GM18505 (cell line): ENCODE results near the gene CHRNG.

Experiments used
- ATAC-seq: cut with Tn5 transposase; IDR thresholded peaks from one replicate; pipeline ENCODE4 v1.9.1; 2021; ENCODE audit not compliant: unreplicated experiment
- POLR2A ChIP-seq: IDR thresholded peaks from 4 replicates; pipeline ENCODE4 v1.6.1; 2011; ENCODE audit warnings: borderline replicate concordance; ENCODE audit not compliant: insufficient read depth, insufficient read length; ENCODE audit errors: extremely low read depth

Gene CHRNG

GRCh38 chr2:232501331-232501771 is 38.1 kb upstream of the CHRNG start:
- ATAC-seq = no peak
- no peak for TF ChIP-seq POLR2A

DNA sequence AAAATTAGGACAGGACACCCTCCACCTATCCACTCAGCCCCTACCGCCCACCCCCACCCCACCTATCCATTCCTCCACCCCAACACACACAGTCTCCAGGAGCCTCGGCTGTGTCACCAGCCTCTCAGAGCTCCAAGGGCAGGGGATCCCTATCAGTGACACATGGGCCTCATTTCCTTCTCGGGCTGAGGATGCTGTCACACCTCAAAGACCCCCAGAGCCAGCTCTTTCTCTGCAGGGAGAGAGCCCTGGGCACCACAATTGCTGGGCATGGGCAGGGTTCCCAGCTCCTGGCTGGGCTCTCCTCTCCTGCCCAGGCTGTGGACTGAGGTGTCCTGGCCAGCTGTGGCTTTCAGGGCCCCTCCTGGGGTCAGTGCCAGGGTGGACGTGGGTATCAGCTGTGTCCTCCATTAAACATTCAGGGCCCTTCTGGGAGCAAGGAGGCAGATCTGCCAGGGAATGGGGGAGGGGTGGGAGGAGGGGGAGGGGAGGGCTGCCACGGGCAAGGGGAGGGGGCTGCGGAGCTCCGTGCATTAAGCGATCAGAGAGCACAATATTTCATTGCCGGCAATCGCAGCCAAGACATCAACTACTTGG is 37.6 kb upstream of the CHRNG start:
- no peak for TF ChIP-seq POLR2A
- no peak for ATAC-seq

- no peak for ATAC-seq
- no peak for TF ChIP-seq POLR2A
Observed at GRCh38 chr2:232502511-232502910, 37.0 kb upstream of the CHRNG start.

- TF ChIP-seq POLR2A = no peak
- no peak for ATAC-seq
Observed at GRCh38 chr2:232502911-232503808, 36.3 kb upstream of the CHRNG start.

DNA sequence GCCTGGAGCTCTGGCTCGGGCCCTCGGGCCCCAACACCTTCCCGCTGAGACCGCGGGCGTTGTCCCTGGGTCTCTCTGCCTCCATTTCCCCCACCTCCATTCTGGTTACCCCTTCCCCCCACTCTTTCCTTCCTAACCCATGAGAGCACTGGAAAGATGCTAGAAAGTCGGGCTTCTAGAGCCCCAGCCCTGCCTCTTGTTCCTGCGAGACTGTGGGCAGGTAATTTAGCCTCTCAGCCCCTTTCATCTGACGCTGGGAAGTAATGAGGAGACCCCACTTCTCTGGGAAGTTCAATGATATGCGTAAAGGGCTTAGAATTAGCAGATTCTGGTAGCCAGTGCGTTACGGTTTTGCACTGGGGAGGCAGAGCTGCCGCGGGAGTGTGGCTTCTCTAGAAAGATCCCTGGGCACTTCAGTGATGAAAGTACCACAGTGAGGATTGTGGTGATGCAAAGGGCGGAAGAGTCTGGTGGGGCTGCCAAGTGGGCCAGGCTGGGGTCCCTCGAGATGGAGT is 35.6 kb upstream of the CHRNG start:
- no peak for TF ChIP-seq POLR2A
- no peak for ATAC-seq

GRCh38 chr2:232504438-232504837 is 35.1 kb upstream of the CHRNG start:
- TF ChIP-seq POLR2A = no peak
- ATAC-seq = no peak

DNA sequence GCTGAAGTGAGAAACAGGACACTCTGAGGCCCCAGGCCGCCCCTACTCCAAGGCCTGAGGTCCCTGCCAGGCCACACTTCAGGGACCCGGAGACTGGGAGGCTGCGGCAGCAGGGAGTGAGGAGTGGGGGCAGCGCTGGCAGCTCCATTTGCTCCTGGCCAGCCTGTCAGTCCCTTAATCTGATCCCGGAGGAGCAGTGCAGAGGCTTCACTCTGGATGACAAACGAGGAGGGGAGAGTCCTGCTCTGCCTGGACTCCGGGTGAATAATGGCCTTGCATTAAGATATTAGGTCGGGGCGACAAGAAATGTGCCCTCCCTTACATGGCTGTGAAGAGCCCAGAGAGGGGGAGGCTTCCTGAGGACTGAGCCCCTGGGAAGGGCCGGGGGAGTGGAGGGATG is 33.6 kb upstream of the CHRNG start:
- ATAC-seq = no peak
- no peak for TF ChIP-seq POLR2A

DNA sequence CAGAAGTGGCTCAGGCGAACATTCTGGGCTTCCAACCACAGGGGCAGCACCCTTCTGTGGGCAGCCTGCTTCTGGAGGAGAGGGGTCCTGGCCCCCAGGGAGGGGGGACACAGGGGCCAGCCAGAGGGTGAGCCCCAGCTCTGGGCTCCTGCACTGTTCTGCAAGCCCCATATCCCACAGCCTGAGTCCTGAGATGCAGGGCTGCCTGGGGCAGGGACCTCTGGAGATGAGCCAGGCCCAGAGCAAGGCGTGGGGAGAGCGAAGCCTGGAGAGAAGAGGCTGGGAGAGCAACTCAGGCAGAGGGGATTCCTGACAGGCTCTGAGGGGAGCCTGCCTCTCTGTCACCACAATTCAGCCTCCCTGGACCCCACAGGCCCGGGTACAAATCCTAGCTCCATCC is 32.8 kb upstream of the CHRNG start:
- no peak for ATAC-seq
- no peak for TF ChIP-seq POLR2A

- no peak for TF ChIP-seq POLR2A
- no peak for ATAC-seq
Observed at GRCh38 chr2:232508251-232508650, 31.2 kb upstream of the CHRNG start.

DNA sequence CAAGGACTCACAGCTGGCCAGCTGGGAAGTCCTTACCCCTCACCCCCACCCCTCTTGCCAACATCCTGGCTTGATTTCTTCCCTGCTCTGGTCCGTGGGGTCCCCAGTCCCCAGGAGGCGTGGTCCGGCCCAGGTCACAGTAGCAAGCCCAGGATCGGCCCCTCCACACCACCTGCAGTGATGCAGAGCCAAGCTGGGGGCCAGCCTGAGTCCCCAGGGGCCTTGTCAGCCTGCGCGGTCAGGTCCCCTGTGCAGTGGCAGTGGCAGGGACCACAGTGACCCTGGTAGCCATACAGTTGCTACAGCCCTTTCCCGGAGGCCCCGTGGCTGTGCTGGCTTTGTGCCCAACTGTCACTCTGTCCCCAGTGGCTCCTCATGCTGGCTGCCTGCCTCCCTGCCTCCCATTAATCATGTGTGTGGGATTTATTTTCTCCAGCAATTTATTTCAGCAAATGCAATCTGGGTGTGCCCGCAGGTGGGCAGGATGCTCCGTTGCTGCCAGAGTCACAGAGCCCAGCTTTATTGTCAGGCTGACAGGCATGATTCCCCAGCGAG is 28.1 kb upstream of the CHRNG start:
- ATAC-seq = no peak
- no peak for TF ChIP-seq POLR2A

- TF ChIP-seq POLR2A = no peak
- no peak for ATAC-seq
Observed at GRCh38 chr2:232512602-232513001, 26.9 kb upstream of the CHRNG start.

- ATAC-seq = no peak
- TF ChIP-seq POLR2A = no peak
Observed at GRCh38 chr2:232513353-232513752, 26.1 kb upstream of the CHRNG start.

DNA sequence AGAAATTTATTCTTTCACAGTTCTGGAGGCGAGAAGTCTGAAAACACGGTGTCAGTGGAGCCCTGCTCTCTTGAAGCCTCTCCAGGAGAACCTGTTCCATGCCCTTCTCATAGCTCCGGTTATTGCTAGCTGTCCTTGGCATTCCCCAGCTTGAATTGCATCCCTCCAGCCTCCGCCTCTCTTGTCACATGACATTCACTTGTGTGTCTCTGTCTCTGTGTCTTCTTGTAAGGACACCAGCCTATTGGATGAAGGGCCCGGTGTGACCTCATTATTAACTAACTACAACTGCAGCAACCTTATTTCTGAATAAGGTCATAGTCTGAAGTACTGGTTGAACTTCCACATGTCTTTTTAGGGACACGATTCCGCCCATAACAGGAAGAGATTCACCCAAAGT is 23.9 kb upstream of the CHRNG start:
- no peak for ATAC-seq
- TF ChIP-seq POLR2A = no peak

DNA sequence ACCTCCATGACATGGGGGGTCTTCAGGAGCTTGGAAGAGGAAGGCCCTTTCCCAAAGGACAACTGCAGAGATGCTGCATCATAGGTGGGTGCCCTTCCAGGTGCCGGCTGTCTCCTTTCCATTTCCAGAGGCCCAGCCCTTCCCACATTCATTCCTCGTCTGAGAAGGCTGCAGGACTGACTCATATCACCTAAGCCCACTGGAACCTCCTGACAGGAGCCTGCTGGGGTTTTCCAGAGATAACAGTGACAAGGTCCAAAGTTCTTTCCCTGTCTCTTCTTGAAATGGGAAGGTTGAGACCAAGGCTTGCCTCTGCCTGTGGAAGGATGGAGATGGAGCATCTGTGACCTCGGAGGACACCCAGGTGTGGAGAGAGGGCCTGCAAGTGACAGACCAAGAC is 22.9 kb upstream of the CHRNG start:
- no peak for ATAC-seq
- no peak for TF ChIP-seq POLR2A
